ENCODE measurements around the gene SLC8A3. TPM values are rescaled to one million over a fixed set of nuclear protein-coding genes. Genes with fewer than 3 reads are reported as not detected.

SLC8A3 gene
- total and polyA plus RNA-seq, 3 donors from 2014 or later, result 0.39 to 0.61 (median 0.43) TPM

DNA sequence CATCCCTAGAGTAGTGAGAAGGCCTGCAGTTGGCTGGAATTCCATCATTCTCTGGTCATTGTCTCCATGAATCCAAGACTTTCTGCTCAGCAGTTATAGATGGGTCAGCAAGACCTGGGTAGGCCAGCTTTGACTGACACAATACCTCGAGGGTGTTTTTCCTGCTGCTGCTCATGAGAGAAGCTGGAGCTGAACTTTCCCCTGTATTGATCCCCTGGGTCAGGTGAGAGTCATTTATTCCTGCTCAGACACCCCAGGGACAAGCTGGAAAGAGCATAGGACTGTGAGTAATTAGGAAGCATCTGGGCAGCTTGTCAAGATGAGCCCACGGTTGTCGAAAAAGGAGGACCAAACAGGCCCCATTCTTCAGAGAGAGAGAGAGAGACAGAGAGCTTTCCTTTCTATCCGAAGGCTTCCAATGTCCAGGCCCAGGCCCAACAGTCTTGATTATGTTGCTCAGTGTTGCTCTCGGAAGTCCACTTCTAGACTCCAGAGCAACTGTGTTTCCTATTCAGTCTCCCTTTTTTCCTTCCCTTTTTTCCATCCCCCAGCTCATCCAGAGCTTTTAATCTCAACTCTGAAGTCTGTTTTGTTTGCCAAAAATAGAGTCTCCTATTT lies 131.1 kb downstream of the SLC8A3 start:
- TF ChIP-seq, protein P1, sequence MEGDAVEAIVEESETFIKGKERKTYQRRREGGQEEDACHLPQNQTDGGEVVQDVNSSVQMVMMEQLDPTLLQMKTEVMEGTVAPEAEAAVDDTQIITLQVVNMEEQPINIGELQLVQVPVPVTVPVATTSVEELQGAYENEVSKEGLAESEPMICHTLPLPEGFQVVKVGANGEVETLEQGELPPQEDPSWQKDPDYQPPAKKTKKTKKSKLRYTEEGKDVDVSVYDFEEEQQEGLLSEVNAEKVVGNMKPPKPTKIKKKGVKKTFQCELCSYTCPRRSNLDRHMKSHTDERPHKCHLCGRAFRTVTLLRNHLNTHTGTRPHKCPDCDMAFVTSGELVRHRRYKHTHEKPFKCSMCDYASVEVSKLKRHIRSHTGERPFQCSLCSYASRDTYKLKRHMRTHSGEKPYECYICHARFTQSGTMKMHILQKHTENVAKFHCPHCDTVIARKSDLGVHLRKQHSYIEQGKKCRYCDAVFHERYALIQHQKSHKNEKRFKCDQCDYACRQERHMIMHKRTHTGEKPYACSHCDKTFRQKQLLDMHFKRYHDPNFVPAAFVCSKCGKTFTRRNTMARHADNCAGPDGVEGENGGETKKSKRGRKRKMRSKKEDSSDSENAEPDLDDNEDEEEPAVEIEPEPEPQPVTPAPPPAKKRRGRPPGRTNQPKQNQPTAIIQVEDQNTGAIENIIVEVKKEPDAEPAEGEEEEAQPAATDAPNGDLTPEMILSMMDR (IDR thresholded peaks at IDR 0.05), result no peak
- no peak for TF ChIP-seq POLR2A (IDR thresholded peaks at IDR 0.05)
- H3K27ac ChIP-seq, result no peak overlapping the region
- H3K36me3 ChIP-seq (ENCODE audit: low read depth, missing control alignments), result no peaks in the 10 kb centered on the region
- 82 to 84% methylated on average over 5 of the region's 5 CpGs for WGBS, 2 donors
- H3K27me3 ChIP-seq, result no peaks in the 10 kb centered on the region
- no peaks in the 10 kb centered on the region for H3K9me3 ChIP-seq
- no peak for DNase-seq
- no peaks in the 10 kb centered on the region for H3K4me1 ChIP-seq
- no peak overlapping the region for H3K4me3 ChIP-seq
- intact Hi-C loops (cut with DNase I; ENCODE audit: low total_unique reads), result no loop called here

DNA sequence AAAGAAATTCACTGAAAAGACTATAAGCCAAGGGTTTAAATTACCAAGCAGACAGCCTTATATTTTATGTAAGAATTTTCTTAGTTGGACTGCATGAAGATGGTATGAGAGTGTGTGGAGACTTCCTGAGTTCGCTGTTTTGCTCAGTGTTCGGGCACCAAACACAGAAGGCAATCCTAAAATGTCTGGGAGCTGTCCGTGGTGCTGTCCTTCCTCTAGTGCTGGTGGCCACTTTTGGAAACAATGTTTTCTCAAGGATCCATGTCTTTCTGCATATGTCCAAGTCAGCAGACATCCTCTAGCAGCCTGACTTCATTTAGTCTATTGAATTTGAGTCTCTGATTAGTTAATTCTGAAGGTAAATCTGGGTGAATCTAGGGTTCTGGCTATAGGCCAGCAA lies 135.8 kb downstream of the SLC8A3 start:
- H3K27me3 ChIP-seq, result no peaks in the 10 kb centered on the region
- no peaks in the 10 kb centered on the region for H3K36me3 ChIP-seq (ENCODE audit: low read depth, missing control alignments)
- 30% methylated on average over 3 of the region's 3 CpGs for WGBS, 2 donors
- H3K4me1 ChIP-seq, result no peaks in the 10 kb centered on the region
- TF ChIP-seq, protein P1 (IDR thresholded peaks at IDR 0.05), result no peak
- TF ChIP-seq POLR2A (IDR thresholded peaks at IDR 0.05), result no peak
- H3K4me3 ChIP-seq, result no peak overlapping the region
- DNase-seq, result peak; percentile 63
- H3K9me3 ChIP-seq, result no peaks in the 10 kb centered on the region
- H3K27ac ChIP-seq, result no peak overlapping the region
- intact Hi-C loops (cut with DNase I; ENCODE audit: low total_unique reads), result no loop called here

DNA sequence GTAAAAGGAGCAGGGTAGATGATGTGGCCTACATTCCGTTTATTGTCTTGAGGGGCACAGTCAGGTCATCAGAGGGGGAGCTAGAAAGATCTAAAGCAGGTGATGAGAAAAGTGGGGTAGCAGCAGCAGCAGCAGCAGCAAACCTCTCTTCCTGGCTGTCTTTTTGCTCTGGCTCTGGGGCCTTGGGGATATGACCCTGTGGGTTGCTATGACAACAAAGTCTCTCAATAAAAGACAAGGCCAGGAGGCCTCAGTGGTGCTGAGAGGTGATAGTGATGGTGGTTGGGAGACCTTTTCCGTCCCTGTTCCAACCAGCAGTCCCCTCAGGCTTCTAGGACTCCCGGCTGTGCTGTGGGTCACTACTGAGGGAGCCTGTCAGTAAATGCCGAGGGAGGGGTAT lies 138.6 kb downstream of the SLC8A3 start:
- intact Hi-C loops (cut with DNase I; ENCODE audit: low total_unique reads), result no loop called here
- no peak for DNase-seq
- WGBS, 2 donors, result 77 to 78% methylated on average over 4 of the region's 4 CpGs
- Histone ChIP-seq H3K4me3 (no peak overlapping the region), H3K4me1 (no peaks in the 10 kb centered on the region), H3K27me3 (no peaks in the 10 kb centered on the region), H3K36me3 (ENCODE audit: low read depth, missing control alignments) (no peaks in the 10 kb centered on the region), H3K27ac (no peak overlapping the region), H3K9me3 (no peaks in the 10 kb centered on the region)
- TF ChIP-seq, protein P1 (IDR thresholded peaks at IDR 0.05), result no peak
- no peak for TF ChIP-seq POLR2A (IDR thresholded peaks at IDR 0.05)

DNA sequence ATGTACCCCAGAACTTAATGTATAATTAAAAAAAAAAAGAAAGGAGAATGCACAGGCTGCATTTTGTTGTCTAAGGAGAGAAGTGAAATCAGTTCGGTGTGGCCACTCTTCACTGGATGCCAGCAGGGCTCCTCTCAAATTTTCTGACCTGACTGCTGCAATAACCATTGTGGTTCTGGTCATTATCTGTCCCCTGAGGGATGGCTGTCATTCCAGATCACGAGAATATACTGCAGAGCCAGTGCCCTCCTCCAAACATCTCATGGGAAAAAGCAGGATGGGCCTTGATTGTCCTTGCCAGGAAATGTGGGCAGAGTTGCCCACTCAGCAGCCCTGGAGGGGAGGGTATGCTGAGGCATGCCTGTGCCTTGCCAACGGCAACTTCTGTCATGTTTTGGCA lies 139.1 kb downstream of the SLC8A3 start:
- Histone ChIP-seq H3K9me3 (no peaks in the 10 kb centered on the region), H3K4me3 (no peak overlapping the region), H3K27me3 (no peaks in the 10 kb centered on the region), H3K4me1 (no peaks in the 10 kb centered on the region), H3K36me3 (ENCODE audit: low read depth, missing control alignments) (no peaks in the 10 kb centered on the region), H3K27ac (no peak overlapping the region)
- WGBS, 2 donors, result 75 to 77% methylated on average over 3 of the region's 3 CpGs
- intact Hi-C loops (cut with DNase I; ENCODE audit: low total_unique reads), result no loop called here
- no peak for DNase-seq
- no peak for TF ChIP-seq POLR2A (IDR thresholded peaks at IDR 0.05)
- TF ChIP-seq, protein P1 (IDR thresholded peaks at IDR 0.05), result no peak

DNA sequence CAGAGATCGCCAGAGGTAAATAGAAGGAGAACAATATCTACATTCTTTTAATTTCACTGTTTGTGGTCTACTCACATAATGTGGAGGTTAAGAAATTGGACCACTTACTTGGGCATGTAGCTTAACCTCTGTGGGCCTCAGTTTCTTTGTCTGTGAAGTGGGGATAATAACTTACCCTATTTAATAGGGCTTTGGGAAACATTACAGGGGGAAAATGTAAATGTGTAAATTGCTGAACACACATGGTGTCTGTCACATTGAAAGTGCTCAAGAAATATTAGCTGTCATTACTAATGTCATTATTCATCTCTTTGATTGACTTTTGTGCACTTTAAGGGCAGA lies 140.5 kb downstream of the SLC8A3 start:
- no peaks in the 10 kb centered on the region for H3K27me3 ChIP-seq
- H3K4me3 ChIP-seq, result no peak overlapping the region
- H3K4me1 ChIP-seq, result no peaks in the 10 kb centered on the region
- no peaks in the 10 kb centered on the region for H3K36me3 ChIP-seq (ENCODE audit: low read depth, missing control alignments)
- no peak overlapping the region for H3K27ac ChIP-seq
- no peak for DNase-seq
- TF ChIP-seq, protein P1 (IDR thresholded peaks at IDR 0.05), result no peak
- TF ChIP-seq POLR2A (IDR thresholded peaks at IDR 0.05), result no peak
- no peaks in the 10 kb centered on the region for H3K9me3 ChIP-seq
- intact Hi-C loops (cut with DNase I; ENCODE audit: low total_unique reads), result no loop called here
- 58 to 80% methylated on average over 1 of the region's 1 CpG for WGBS, 2 donors
